GM21723 (cell line): ENCODE data around the gene ATP4B.

ENCODE experiments used
- ATAC-seq: cut with Tn5 transposase; IDR thresholded peaks from one replicate; pipeline ENCODE4 v1.9.1; 2021; ENCODE audit warnings: mild to moderate bottlenecking, moderate library complexity; ENCODE audit not compliant: unreplicated experiment

Gene ATP4B

GRCh38 chr13:113657851-113658741 is at the start of gene ATP4B:
ATP4B (minus strand) TSS chr13:113658198; CDS start chr13:113658144, 54 bp downstream.
- no peak for ATAC-seq

- ATAC-seq = no peak
These were observed 14.1 kb upstream of the ATP4B start for GRCh38 chr13:113672002-113672651.

- ATAC-seq = no peak
These were observed 13.3 kb upstream of the ATP4B start for GRCh38 chr13:113671066-113672001.

GRCh38 chr13:113670541-113670940 is 12.5 kb upstream of the ATP4B start:
- no peak for ATAC-seq

GRCh38 chr13:113669755-113670341 is 11.8 kb upstream of the ATP4B start:
- no peak for ATAC-seq

GRCh38 chr13:113669231-113669754 is 11.3 kb upstream of the ATP4B start:
- no peak for ATAC-seq

- ATAC-seq = no peak
These were observed 10.5 kb upstream of the ATP4B start for GRCh38 chr13:113668491-113668971.

- ATAC-seq = no peak
These were observed 9.9 kb upstream of the ATP4B start for GRCh38 chr13:113667771-113668490.

- ATAC-seq = no peak
These were observed 9.1 kb upstream of the ATP4B start, which contains the start of gene GRK1 for GRCh38 chr13:113666951-113667701. GRK1 (plus strand) TSS chr13:113667219; CDS start chr13:113667387, 168 bp downstream.

GRCh38 chr13:113666329-113666670 is 8.3 kb upstream of the ATP4B start:
- ATAC-seq = no peak

- no peak for ATAC-seq
These were observed 7.8 kb upstream of the ATP4B start for GRCh38 chr13:113665597-113666328.

- ATAC-seq = no peak
These were observed 7.0 kb upstream of the ATP4B start for GRCh38 chr13:113664751-113665596.

GRCh38 chr13:113663934-113664333 is 5.9 kb upstream of the ATP4B start:
- ATAC-seq = no peak

GRCh38 chr13:113661509-113661908 is 3.5 kb upstream of the ATP4B start:
- no peak for ATAC-seq

GRCh38 chr13:113660066-113660465 is 2.1 kb upstream of the ATP4B start:
- ATAC-seq = no peak

- no peak for ATAC-seq
These were observed 1.3 kb upstream of the ATP4B start for GRCh38 chr13:113659337-113659736.

- no peak for ATAC-seq
These were observed 838 bp upstream of the ATP4B start for GRCh38 chr13:113658836-113659235.
